Chondrocyte (in vitro differentiated cells): ENCODE results near the gene MACROD2. TPM values are rescaled to one million over a fixed set of nuclear protein-coding genes. Genes with fewer than 3 reads are reported as not detected.

ENCODE experiments used
- DNase-seq: peaks from one replicate; pipeline ENCODE4 v3.0.0; 2021; ENCODE audit warnings: mixed read lengths, low spot score
- H3K27ac Mint-ChIP-seq: one replicate; pipeline ENCODE4 v1.8.0; 2021; ENCODE audit warnings: mild to moderate bottlenecking, moderate library complexity, mixed read lengths; ENCODE audit not compliant: unreplicated experiment
- H3K27me3 Mint-ChIP-seq: 2 replicates; pipeline ENCODE4 v1.8.0; 2021; ENCODE audit warnings: low read depth, mixed read lengths
- H3K36me3 Mint-ChIP-seq: 2 replicates; pipeline ENCODE4 v1.8.0; 2021; ENCODE audit warnings: low read depth, mixed read lengths
- H3K4me1 Mint-ChIP-seq: 2 replicates; pipeline ENCODE4 v1.8.0; 2021; ENCODE audit warnings: low read depth, mild to moderate bottlenecking, mixed read lengths
- H3K4me3 Mint-ChIP-seq: one replicate; pipeline ENCODE4 v1.8.0; 2021; ENCODE audit warnings: mild to moderate bottlenecking, moderate library complexity, mixed read lengths; ENCODE audit not compliant: unreplicated experiment
- H3K9me3 Mint-ChIP-seq: 2 replicates; pipeline ENCODE4 v1.8.0; 2021; ENCODE audit warnings: low read depth, mixed read lengths
- total RNA-seq: library from RNA; stranded (reverse); gene quantifications from 3 replicates; pipeline ENCODE4 v1.2.1, GENCODE V29; 2021
- TF ChIP-seq, protein P1 (sequence below): fragments of 200-600 bp; sonication (generic); IDR thresholded peaks from 2 replicates; pipeline ENCODE4 v1.5.0; 2021; ENCODE audit warnings: antibody characterized with exemption, mild to moderate bottlenecking, moderate library complexity

The MACROD2 gene
- total RNA-seq, 1 donor from 2014 or later, result 3.2 TPM

DNA sequence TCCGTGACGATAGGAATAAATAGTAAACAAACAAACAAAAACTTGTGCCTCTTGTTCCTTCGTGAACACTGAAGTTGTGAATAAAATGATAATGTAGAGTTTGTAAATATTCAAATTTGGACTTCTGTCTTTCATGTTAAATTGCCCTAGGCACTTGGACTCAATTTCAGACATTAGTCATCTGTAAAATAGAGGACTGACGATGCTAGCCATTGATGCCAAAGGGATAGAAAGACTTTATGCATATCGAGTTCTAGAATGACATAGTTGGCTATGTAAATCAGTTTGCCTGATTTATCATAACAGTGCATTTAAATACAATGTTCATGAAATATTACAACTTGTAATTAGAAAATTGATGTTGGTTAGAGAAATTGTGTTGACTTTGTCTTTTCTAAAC lies 388.0 kb downstream of the MACROD2 start:
- Mint-ChIP-seq H3K9me3 (peaks cover 14% of the 10 kb centered on the region), H3K36me3 (no peaks in the 10 kb centered on the region), H3K4me3 (no peak overlapping the region), H3K27me3 (no peaks in the 10 kb centered on the region), H3K4me1 (peaks cover 3% of the 10 kb centered on the region), H3K27ac (no peak overlapping the region)
- TF ChIP-seq, protein P1, sequence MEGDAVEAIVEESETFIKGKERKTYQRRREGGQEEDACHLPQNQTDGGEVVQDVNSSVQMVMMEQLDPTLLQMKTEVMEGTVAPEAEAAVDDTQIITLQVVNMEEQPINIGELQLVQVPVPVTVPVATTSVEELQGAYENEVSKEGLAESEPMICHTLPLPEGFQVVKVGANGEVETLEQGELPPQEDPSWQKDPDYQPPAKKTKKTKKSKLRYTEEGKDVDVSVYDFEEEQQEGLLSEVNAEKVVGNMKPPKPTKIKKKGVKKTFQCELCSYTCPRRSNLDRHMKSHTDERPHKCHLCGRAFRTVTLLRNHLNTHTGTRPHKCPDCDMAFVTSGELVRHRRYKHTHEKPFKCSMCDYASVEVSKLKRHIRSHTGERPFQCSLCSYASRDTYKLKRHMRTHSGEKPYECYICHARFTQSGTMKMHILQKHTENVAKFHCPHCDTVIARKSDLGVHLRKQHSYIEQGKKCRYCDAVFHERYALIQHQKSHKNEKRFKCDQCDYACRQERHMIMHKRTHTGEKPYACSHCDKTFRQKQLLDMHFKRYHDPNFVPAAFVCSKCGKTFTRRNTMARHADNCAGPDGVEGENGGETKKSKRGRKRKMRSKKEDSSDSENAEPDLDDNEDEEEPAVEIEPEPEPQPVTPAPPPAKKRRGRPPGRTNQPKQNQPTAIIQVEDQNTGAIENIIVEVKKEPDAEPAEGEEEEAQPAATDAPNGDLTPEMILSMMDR, result no peak
- no peak for DNase-seq

DNA sequence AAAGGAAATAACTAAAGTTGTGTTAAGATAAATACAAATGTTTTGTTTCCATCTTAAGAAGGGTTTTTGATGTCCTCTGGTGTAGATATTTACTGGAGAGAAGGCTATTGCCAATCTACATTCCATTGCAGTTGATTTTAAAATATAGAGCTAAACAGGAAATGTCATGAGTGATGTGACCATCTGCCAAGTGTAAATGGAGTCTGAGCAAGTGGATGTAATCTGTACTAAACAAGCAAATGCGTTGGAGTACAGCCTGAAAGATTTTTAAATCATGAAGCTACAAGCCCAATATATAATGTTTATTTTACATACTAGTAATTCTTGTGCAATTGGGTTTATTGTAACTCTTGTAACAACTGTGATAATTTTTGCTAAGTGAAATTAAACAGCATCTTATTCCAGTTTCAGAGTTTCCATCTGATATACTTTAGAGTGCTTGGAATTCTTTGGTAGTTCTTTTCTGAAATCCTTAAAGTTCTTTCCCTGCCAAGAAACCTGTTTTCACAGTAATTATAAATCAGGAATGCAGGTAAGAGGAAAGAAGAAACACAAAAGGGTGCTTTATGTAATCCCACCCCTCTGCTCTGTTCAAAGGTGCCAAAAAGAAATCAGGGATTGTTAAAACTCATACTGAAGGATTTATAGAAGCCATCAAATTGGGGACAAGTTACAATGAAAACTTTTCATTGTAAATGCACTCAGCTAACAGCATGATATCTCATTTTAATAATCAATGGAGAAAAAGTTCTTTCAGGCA lies 389.3 kb downstream of the MACROD2 start:
- peaks cover 3% of the 10 kb centered on the region for H3K4me1 Mint-ChIP-seq
- no peak overlapping the region for H3K4me3 Mint-ChIP-seq
- H3K36me3 Mint-ChIP-seq, result no peaks in the 10 kb centered on the region
- no peaks in the 10 kb centered on the region for H3K27me3 Mint-ChIP-seq
- TF ChIP-seq, protein P1, result no peak
- DNase-seq, result no peak
- peaks cover 19% of the 10 kb centered on the region for H3K9me3 Mint-ChIP-seq
- H3K27ac Mint-ChIP-seq, result no peak overlapping the region

DNA sequence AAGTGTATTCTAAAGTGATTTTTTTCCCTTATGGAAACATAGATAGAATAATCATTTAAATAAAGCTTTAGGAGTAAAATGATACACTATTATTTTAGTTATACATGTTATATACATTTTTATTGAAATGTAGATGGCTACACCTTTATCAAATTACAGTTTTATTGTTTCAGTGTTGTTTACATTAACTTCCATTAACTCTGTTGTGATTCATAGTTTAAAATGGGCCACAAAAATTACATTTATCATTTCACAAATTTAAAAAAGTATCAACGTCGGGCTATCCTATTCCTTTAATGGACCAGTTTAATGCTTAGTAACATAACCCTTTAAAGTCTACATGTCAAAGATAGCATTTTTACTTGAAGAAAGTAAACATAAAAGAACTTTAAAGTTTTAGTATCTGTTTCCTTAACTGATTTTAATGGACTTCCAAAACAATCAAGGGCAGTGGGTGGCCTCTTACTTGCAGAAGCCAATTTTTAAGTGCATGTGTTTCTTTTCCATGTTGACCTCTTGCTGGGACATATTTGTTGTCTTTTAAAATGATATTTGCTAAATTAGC lies 389.9 kb downstream of the MACROD2 start:
- Mint-ChIP-seq H3K4me3 (no peak overlapping the region), H3K27ac (no peak overlapping the region), H3K36me3 (no peaks in the 10 kb centered on the region), H3K4me1 (peaks cover 3% of the 10 kb centered on the region), H3K9me3 (peaks cover 22% of the 10 kb centered on the region), H3K27me3 (no peaks in the 10 kb centered on the region)
- DNase-seq, result no peak
- TF ChIP-seq, protein P1, result no peak

DNA sequence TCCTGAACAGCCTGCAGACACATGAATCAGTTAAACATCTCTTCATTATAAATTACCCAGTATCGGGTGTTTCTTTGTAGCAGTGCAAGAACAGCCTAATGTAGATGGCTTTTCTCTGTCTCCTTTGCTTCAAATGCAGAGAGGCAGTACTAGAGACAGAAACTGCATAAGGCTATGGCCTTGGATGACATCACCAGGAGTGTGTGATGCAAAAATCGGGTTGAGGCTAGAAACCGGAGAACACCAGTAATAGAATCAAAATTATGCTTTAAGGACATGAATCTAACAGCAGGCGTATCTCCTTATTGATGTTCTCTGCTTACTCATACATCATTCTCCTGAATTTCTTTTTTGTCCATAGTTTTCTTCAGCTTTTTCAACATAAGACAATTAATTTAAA lies 391.4 kb downstream of the MACROD2 start:
- no peak overlapping the region for H3K4me3 Mint-ChIP-seq
- H3K4me1 Mint-ChIP-seq, result peaks cover 3% of the 10 kb centered on the region
- no peaks in the 10 kb centered on the region for H3K27me3 Mint-ChIP-seq
- H3K9me3 Mint-ChIP-seq, result peaks cover 26% of the 10 kb centered on the region
- H3K27ac Mint-ChIP-seq, result no peak overlapping the region
- no peak for DNase-seq
- TF ChIP-seq, protein P1, result no peak
- no peaks in the 10 kb centered on the region for H3K36me3 Mint-ChIP-seq

DNA sequence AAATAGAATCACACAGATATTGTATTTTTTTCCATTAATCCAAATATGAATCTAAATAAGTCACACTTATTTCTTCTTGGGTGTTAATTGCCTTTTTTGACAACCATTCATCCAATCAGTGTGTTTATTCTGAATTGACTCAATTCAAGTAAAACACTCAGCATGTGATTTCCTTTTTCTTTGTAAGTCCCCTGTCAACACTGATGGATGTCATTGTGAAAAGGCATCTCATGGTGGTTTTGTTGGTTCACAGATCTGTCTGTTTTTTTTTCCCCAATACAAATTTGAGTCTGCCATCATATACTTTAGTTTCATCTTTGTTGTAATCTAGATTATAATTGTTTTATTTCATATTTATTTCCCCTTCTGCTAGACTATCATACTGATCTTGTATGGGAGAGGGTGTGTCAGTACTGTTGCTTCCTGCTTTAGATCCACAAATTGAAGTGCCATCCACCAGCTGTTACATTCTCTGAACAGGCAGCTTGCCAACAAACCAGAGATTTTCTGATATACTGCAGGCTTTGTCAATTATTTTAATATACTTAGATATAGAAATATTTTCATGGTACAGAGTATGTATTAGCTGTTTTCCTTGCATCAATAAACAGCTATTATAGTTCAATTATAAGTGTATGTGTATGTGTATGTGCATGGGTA lies 406.3 kb downstream of the MACROD2 start:
- Mint-ChIP-seq H3K27ac (no peak overlapping the region), H3K36me3 (no peaks in the 10 kb centered on the region), H3K4me3 (no peak overlapping the region), H3K9me3 (no peaks in the 10 kb centered on the region), H3K4me1 (no peaks in the 10 kb centered on the region), H3K27me3 (no peaks in the 10 kb centered on the region)
- DNase-seq, result no peak
- TF ChIP-seq, protein P1, result no peak
